Muscle layer of colon (tissue), 2 donors: ENCODE data around the gene RAPGEF4.

ENCODE experiments used
- H3K27ac ChIP-seq: one replicate; pipeline ENCODE4 v1.7.0; 2013; ENCODE audit warnings: low read depth, mild to moderate bottlenecking, low read length, moderate library complexity
- H3K27me3 ChIP-seq, 2 donors: one replicate each; pipeline ENCODE4 v1.7.0; 2013; ENCODE audit warnings: low read length in 2 of 2, mild to moderate bottlenecking in 2 of 2; ENCODE audit not compliant: insufficient read depth in 2 of 2, control insufficient read depth in 1 of 2
- H3K36me3 ChIP-seq: one replicate; pipeline ENCODE4 v1.7.0; 2013; ENCODE audit warnings: mild to moderate bottlenecking, low read length; ENCODE audit not compliant: insufficient read depth
- H3K4me1 ChIP-seq: one replicate; pipeline ENCODE4 v1.7.0; 2013; ENCODE audit warnings: mild to moderate bottlenecking, low read length; ENCODE audit not compliant: insufficient read depth
- H3K4me3 ChIP-seq, 2 donors: one replicate each; pipeline ENCODE4 v1.7.0; 2013; ENCODE audit warnings: low read length in 2 of 2, low read depth in 1 of 2, mild to moderate bottlenecking in 1 of 2, moderate library complexity in 1 of 2
- H3K9ac ChIP-seq: one replicate; pipeline ENCODE4 v1.7.0; 2013; ENCODE audit warnings: low read length
- H3K9me3 ChIP-seq: one replicate; pipeline ENCODE4 v1.7.0; 2013; ENCODE audit warnings: mild to moderate bottlenecking, low read length
- donor health status: abdominal sarcoma.
- donor health status: Adenocarcinoma of cecum.

RAPGEF4 gene

GRCh38 chr2:172967036-172967982 is 231.7 kb downstream of the RAPGEF4 start:
- Histone ChIP-seq H3K9ac (no peak overlapping the region), H3K27me3 (no peaks in the 10 kb centered on the region), H3K36me3 (no peaks in the 10 kb centered on the region), H3K4me1 (no peaks in the 10 kb centered on the region), H3K4me3 (no peak overlapping the region), H3K9me3 (no peaks in the 10 kb centered on the region), H3K27ac (no peak overlapping the region)

DNA sequence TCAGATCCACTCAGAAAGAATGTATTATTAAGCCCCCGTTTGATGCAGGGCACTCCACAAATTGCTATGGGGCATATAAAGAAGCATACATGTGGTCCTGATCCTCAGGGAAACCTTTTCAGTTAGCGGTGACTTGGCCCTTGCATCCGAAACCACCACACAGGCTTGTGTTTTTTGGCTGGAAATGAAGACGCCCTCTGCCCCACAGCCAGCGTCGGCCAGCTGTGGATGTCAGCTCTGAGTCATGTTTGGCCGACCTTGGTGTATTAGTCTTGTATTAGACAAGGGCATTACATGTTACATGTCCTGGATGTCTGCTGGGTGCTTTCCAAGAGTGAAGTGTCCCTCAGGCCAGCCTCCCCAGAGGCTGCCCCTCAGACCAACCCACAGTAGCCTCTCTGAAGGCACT is 232.4 kb downstream of the RAPGEF4 start:
- no peaks in the 10 kb centered on the region for H3K4me1 ChIP-seq
- H3K9ac ChIP-seq: no peak overlapping the region
- no peaks in the 10 kb centered on the region for H3K27me3 ChIP-seq
- no peaks in the 10 kb centered on the region for H3K36me3 ChIP-seq
- no peak overlapping the region for H3K27ac ChIP-seq
- H3K4me3 ChIP-seq: no peak overlapping the region
- no peaks in the 10 kb centered on the region for H3K9me3 ChIP-seq

- Histone ChIP-seq H3K9ac (no peak overlapping the region), H3K36me3 (no peaks in the 10 kb centered on the region), H3K27me3 (no peaks in the 10 kb centered on the region), H3K27ac (no peak overlapping the region), H3K4me3 (no peak overlapping the region), H3K9me3 (no peaks in the 10 kb centered on the region), H3K4me1 (no peaks in the 10 kb centered on the region)
Measured at GRCh38 chr2:172969166-172969565, 233.5 kb downstream of the RAPGEF4 start.

DNA sequence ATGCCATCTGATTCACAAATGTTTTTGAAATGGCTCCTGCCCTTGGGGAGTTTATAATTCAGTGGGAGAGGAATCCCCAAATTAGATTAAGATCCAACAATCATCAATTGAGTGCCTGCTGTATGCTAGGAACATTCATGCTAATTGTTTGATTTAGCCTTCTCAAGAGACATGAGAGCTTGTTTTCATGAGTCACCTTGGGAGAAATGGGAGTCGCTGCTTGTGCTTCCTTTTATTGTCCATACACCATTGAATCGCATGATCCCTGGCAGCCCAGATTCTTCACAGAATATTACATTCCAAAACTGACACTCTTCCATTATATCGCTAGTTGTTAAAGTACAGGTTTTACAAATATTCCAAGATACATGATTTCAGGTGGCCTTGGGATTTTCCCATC is 234.0 kb downstream of the RAPGEF4 start:
- Histone ChIP-seq H3K36me3 (no peaks in the 10 kb centered on the region), H3K9me3 (no peaks in the 10 kb centered on the region), H3K27me3 (no peaks in the 10 kb centered on the region), H3K4me3 (no peak overlapping the region), H3K27ac (no peak overlapping the region), H3K9ac (no peak overlapping the region), H3K4me1 (no peaks in the 10 kb centered on the region)

- Histone ChIP-seq H3K36me3 (no peaks in the 10 kb centered on the region), H3K9ac (no peak overlapping the region), H3K4me1 (no peaks in the 10 kb centered on the region), H3K27me3 (no peaks in the 10 kb centered on the region), H3K27ac (no peak overlapping the region), H3K4me3 (no peak overlapping the region), H3K9me3 (no peaks in the 10 kb centered on the region)
Measured at GRCh38 chr2:172970660-172971059, 235.0 kb downstream of the RAPGEF4 start.

- Histone ChIP-seq H3K36me3 (no peaks in the 10 kb centered on the region), H3K27ac (no peak overlapping the region), H3K4me3 (no peak overlapping the region), H3K4me1 (no peaks in the 10 kb centered on the region), H3K9ac (no peak overlapping the region), H3K27me3 (no peaks in the 10 kb centered on the region), H3K9me3 (no peaks in the 10 kb centered on the region)
Measured at GRCh38 chr2:172972005-172972619, 236.5 kb downstream of the RAPGEF4 start.

GRCh38 chr2:172974762-172975161 is 239.1 kb downstream of the RAPGEF4 start:
- Histone ChIP-seq H3K27ac (no peak overlapping the region), H3K27me3 (no peaks in the 10 kb centered on the region), H3K4me3 (no peak overlapping the region)

DNA sequence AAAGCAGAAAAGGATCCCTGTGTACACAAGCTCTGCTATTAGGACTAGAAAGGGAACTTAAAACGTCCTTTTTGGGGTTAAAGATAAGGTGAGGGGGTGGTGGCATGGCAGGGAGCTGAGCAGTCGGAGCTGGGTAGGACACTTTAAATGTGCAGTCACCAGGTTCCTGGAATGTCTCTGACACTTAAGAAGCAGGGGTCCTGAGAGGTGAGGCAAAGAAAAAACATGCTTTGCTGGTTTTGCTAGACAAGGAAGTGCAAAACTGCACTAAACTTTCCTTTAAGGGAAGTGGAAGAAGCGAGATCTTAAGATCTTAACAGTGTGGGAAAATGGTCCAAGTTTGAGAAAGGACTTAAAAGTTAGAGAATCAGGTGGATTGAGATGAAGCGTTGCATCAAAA is 240.5 kb downstream of the RAPGEF4 start:
- H3K9ac ChIP-seq: no peak overlapping the region
- H3K9me3 ChIP-seq: no peaks in the 10 kb centered on the region
- H3K4me1 ChIP-seq: no peaks in the 10 kb centered on the region
- no peaks in the 10 kb centered on the region for H3K27me3 ChIP-seq
- no peaks in the 10 kb centered on the region for H3K36me3 ChIP-seq
- no peak overlapping the region for H3K4me3 ChIP-seq
- no peak overlapping the region for H3K27ac ChIP-seq

More at GRCh38 chr2:172974762-172975161, 239.1 kb downstream of the RAPGEF4 start:
- Histone ChIP-seq H3K4me1 (no peaks in the 10 kb centered on the region), H3K36me3 (no peaks in the 10 kb centered on the region), H3K9ac (no peak overlapping the region), H3K9me3 (no peaks in the 10 kb centered on the region)

GRCh38 chr2:172976816-172977215 is 241.2 kb downstream of the RAPGEF4 start:
- Histone ChIP-seq H3K27ac (no peak overlapping the region), H3K36me3 (no peaks in the 10 kb centered on the region), H3K27me3 (no peaks in the 10 kb centered on the region), H3K4me1 (no peaks in the 10 kb centered on the region), H3K9ac (no peak overlapping the region), H3K9me3 (no peaks in the 10 kb centered on the region), H3K4me3 (no peak overlapping the region)

- Histone ChIP-seq H3K27ac (no peak overlapping the region), H3K27me3 (no peaks in the 10 kb centered on the region), H3K4me1 (no peaks in the 10 kb centered on the region), H3K4me3 (no peak overlapping the region), H3K9ac (no peak overlapping the region), H3K9me3 (no peaks in the 10 kb centered on the region), H3K36me3 (no peaks in the 10 kb centered on the region)
Measured at GRCh38 chr2:172977270-172978062, 241.8 kb downstream of the RAPGEF4 start.

DNA sequence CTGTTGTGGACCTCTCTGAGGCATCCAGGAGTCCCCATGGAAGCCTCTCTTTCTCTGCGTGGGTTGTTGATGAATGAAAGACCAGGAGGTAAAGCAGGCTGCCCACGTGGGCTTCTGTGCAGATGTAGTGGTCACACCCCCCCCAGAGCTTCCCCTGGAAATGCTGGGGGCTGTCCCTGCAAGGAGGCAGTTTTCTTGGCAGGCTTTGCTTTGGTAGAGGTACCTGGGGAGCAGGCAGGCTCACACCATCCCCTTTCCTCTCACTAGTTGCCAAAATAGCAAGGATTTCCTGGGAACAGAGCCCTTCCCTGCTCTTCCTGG is 242.4 kb downstream of the RAPGEF4 start:
- H3K27me3 ChIP-seq: no peaks in the 10 kb centered on the region
- no peak overlapping the region for H3K27ac ChIP-seq
- H3K4me1 ChIP-seq: no peaks in the 10 kb centered on the region
- H3K9ac ChIP-seq: no peak overlapping the region
- H3K4me3 ChIP-seq: no peak overlapping the region
- no peaks in the 10 kb centered on the region for H3K9me3 ChIP-seq
- no peaks in the 10 kb centered on the region for H3K36me3 ChIP-seq
